HepG2 (cell line): Measurements from ENCODE around the gene LIPT2. TPM values are rescaled to one million over a fixed set of nuclear protein-coding genes. Genes with fewer than 3 reads are reported as not detected.

Experiments used
- ATAC-seq: fragments of 200-7000 bp; cut with Tn5 transposase; 3 replicates; pipeline ENCODE4 v1.9.1; 2020; ENCODE audit warnings: mild to moderate bottlenecking, moderate library complexity
- BruUV-seq: library from RNA; stranded (reverse); fragments of 400-500 nt; replicated peaks from 2 replicates; lab custom pipeline; 2021; lab: Mats Ljungman, UMichigan
- CTCF ChIA-PET: fragments of 300-600 bp; formaldehyde crosslinking; extraction: SDS; loops from one replicate; lab custom pipeline; 2021; ENCODE audit warnings: low total read pairs, inconsistent platforms, low intra/inter-chr PET ratio; lab: Yijun Ruan, JAX
- POLR2A ChIA-PET: fragments of 350-600 bp; sonication (Branson Sonifier 250); formaldehyde crosslinking; loops from one replicate; lab custom pipeline; 2020; ENCODE audit warnings: antibody characterized with exemption, inconsistent platforms; lab: Yijun Ruan, JAX
- DNase-seq: peaks from one replicate; pipeline ENCODE4 v3.0.0-alpha.2; 2015; ENCODE audit warnings: low spot score
- FAIRE-seq: peaks from 3 replicates; lab custom pipeline; 2011; peaks lifted over from hg19 to GRCh38; lab: Jason Lieb, UNC
- H2AFZ ChIP-seq: one replicate; pipeline ENCODE4 v1.6.1; 2011; ENCODE audit warnings: low read length, inconsistent platforms
- H3K27ac ChIP-seq: fragments of 300-600 bp; 3 replicates; pipeline ENCODE4 v1.8.0; 2011; ENCODE audit warnings: mixed run types, mild to moderate bottlenecking, mixed read lengths, low read length, inconsistent platforms; ENCODE audit not compliant: insufficient read depth; ENCODE audit errors: extremely low read length
- H3K27me3 ChIP-seq, 2 experiments: fragments of 200-600 bp in 1 of 2; 2 replicates in 1 of 2; 3 replicates in 1 of 2; pipeline versions ENCODE4 v1.6.0 to v1.8.0; 2011; ENCODE audit warnings: low read length in 2 of 2, mild to moderate bottlenecking in 2 of 2, moderate library complexity in 2 of 2, inconsistent platforms in 1 of 2; ENCODE audit not compliant: insufficient read depth in 2 of 2, control insufficient read depth in 1 of 2
- H3K36me3 ChIP-seq, 2 experiments: fragments of 200-600 bp in 1 of 2; replicated peaks in 1 of 2; 2 replicates in 1 of 2; 3 replicates in 1 of 2; pipeline versions ENCODE4 v1.5.1 to v1.8.0; 2011; ENCODE audit warnings: low read length in 2 of 2, inconsistent platforms in 1 of 2; ENCODE audit not compliant: insufficient read depth in 2 of 2, control insufficient read depth in 1 of 2
- H3K4me1 ChIP-seq: 2 replicates; pipeline ENCODE4 v1.5.1; 2012; ENCODE audit warnings: low read length, inconsistent platforms; ENCODE audit not compliant: insufficient read depth
- H3K4me2 ChIP-seq: 2 replicates; pipeline ENCODE4 v1.6.0; 2011; ENCODE audit warnings: low read depth, low read length, inconsistent platforms
- H3K4me3 ChIP-seq, 3 experiments: fragments of 200-600 bp in 1 of 3; sonication (generic), shearing (Covaris generic) in 1 of 3; replicated peaks in 1 of 3; 2 replicates each; pipeline ENCODE4 v1.5.1; 2011 to 2016; ENCODE audit warnings: low read length in 3 of 3, inconsistent platforms in 2 of 3, low read depth in 2 of 3, mild to moderate bottlenecking in 2 of 3, control low read depth in 1 of 3, mixed read lengths in 1 of 3; ENCODE audit not compliant: insufficient read depth in 1 of 3
- H3K79me2 ChIP-seq: one replicate; pipeline ENCODE4 v1.6.1; 2011; ENCODE audit warnings: low read length, inconsistent platforms; ENCODE audit not compliant: insufficient read depth
- H3K9ac ChIP-seq: 2 replicates; pipeline ENCODE4 v1.6.0; 2011; ENCODE audit warnings: mild to moderate bottlenecking, low read depth, low read length, inconsistent platforms; ENCODE audit not compliant: insufficient read depth
- H3K9me3 ChIP-seq: 2 replicates; pipeline ENCODE4 v1.5.1; 2012; ENCODE audit warnings: mild to moderate bottlenecking, low read length
- H4K20me1 ChIP-seq: 2 replicates; pipeline ENCODE4 v1.6.0; 2011; ENCODE audit warnings: inconsistent platforms, mild to moderate bottlenecking, low read length, moderate library complexity; ENCODE audit not compliant: insufficient read depth
- KLF11 ChIP-seq: IDR thresholded peaks from 2 replicates; pipeline ENCODE4 v1.6.1; 2016; ENCODE audit warnings: missing compliant biosample characterization
- NFYB ChIP-seq: sonication (generic); formaldehyde crosslinking; IDR thresholded peaks from 2 replicates; pipeline ENCODE4 v1.4.0; 2020; ENCODE audit warnings: missing genetic modification reagents
- PRPF4 ChIP-seq: fragments of 200-400 bp; formaldehyde crosslinking; IDR thresholded peaks from 2 replicates; pipeline ENCODE4 v1.6.1; 2016; ENCODE audit warnings: low read length, low read depth; ENCODE audit not compliant: poor library complexity, severe bottlenecking
- ZNF335 ChIP-seq: sonication (generic); formaldehyde crosslinking; IDR thresholded peaks from 2 replicates; pipeline ENCODE4 v1.4.0; 2020; ENCODE audit warnings: missing genetic modification reagents
- ZNF563 ChIP-seq: sonication (generic); formaldehyde crosslinking; IDR thresholded peaks from 2 replicates; pipeline ENCODE4 v1.8.0; 2022; ENCODE audit warnings: mild to moderate bottlenecking, moderate library complexity, missing genetic modification reagents
- WGBS: methylation state at CpG from one replicate; pipeline ENCODE4 v1.1.6; 2017; ENCODE audit warnings: low lambda C conversion rate; 5-methylcytosine and 5-hydroxymethylcytosine counted together
- in situ Hi-C: cut with HindIII; loops from 2 replicates; pipeline ENCODE4 v1.10.0; 2017; ENCODE audit warnings: low pct_unique_long_range_greater_than_20kb; ENCODE audit not compliant: extremely low pct_ligation_motif_present
- intact Hi-C: fragments of 100-400 bp; cut with micrococcal nuclease; formaldehyde crosslinking; loops from one replicate; pipeline ENCODE4 v1.10.0; 2022; ENCODE audit not compliant: unreplicated experiment
- polyA plus RNA-seq, 8 experiments: library from polyadenylated mRNA; depleted of rRNA in 3 of 8; stranded (reverse) in 7 of 8; unstranded in 1 of 8; fragments of >200 nt; fragmentation: Illumina TruSeq in 4 of 8; extraction: Trizol in 4 of 8; gene quantifications; 2 replicates each; pipeline versions ENCODE4 v1.2.1 to v1.2.3, GENCODE V29; 2011 to 2016; ENCODE audit warnings: low read depth in 4 of 8, missing spikeins in 1 of 8, mixed read lengths in 1 of 8; ENCODE audit not compliant: insufficient read depth in 1 of 8
- total RNA-seq, 5 experiments: library from RNA; depleted of rRNA; stranded (reverse); fragments of >200 nt; fragmentation: Illumina TruSeq; extraction: Trizol; gene quantifications; 2 replicates each; pipeline ENCODE4 v1.2.3, GENCODE V29; 2016; ENCODE audit warnings: low read depth in 1 of 5
- TF ChIP-seq, protein P1 (sequence below): sonication (generic); formaldehyde crosslinking; IDR thresholded peaks from 2 replicates; pipeline ENCODE4 v1.8.1; 2023; ENCODE audit warnings: missing genetic modification reagents, mild to moderate bottlenecking, borderline replicate concordance
- TF ChIP-seq, protein P2 (sequence below): sonication (generic); formaldehyde crosslinking; IDR thresholded peaks from 2 replicates; pipeline ENCODE4 v1.4.0; 2020; ENCODE audit warnings: missing genetic modification reagents, borderline replicate concordance

Gene LIPT2
- total and polyA plus RNA-seq, 2 of the 13 experiments (the other 11 are each of a cell fraction or from before 2014, with no cell fraction given): 3.0 to 5.6 TPM

DNA sequence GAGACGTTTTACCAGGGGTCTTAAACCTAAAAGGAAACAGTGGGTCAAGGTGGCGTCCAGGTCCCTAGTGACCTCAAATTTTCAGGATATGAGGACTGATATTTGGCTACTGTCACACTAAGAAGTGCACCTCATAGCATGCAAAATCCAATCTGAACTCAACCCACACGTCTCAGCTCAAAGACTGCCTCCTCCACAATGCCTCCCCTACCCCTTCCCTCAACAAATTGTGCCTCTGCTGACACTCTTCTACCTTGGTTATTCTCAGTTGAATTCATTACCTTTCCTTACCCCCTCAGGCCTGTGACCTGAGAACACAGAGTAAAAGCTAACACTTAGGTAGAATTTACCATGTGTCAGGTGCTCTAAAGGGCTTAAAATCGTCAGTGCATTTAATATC, 12.4 kb upstream of the LIPT2 start:
- WGBS: 23% methylated on average over 4 of the region's 4 CpGs
- Histone ChIP-seq H3K4me3 (no peak overlapping the region), H3K4me2 (no peak overlapping the region), H3K79me2 (no peaks in the 10 kb centered on the region), H2AFZ (no peak overlapping the region), H3K36me3 (no peaks in the 10 kb centered on the region), H3K9ac (no peak overlapping the region), H4K20me1 (no peaks in the 10 kb centered on the region), H3K9me3 (peaks cover 8% of the 10 kb centered on the region), H3K27ac (no peak overlapping the region), H3K27me3 (no peaks in the 10 kb centered on the region; a peak in 1 of 5 replicates), H3K4me1 (peaks cover 29% of the 10 kb centered on the region)
- POLR2A ChIA-PET: interaction anchor here (3.3 kb wide), 1 partner anchor 13 kb away, joined by 52 read pairs; the partner anchor contains the start of gene LIPT2
- FAIRE-seq (no peak), DNase-seq (no peak), ATAC-seq (no peak)
- no peak for TF ChIP-seq KLF11 (CRISPR knock-in tag)
- TF ChIP-seq ZNF563 (CRISPR knock-in tag): no peak
- TF ChIP-seq, protein P1, sequence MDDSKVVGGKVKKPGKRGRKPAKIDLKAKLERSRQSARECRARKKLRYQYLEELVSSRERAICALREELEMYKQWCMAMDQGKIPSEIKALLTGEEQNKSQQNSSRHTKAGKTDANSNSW: no peak
- no peak for TF ChIP-seq ZNF335 (CRISPR knock-in tag)
- TF ChIP-seq NFYB (CRISPR knock-in tag): no peak
- TF ChIP-seq, protein P2, sequence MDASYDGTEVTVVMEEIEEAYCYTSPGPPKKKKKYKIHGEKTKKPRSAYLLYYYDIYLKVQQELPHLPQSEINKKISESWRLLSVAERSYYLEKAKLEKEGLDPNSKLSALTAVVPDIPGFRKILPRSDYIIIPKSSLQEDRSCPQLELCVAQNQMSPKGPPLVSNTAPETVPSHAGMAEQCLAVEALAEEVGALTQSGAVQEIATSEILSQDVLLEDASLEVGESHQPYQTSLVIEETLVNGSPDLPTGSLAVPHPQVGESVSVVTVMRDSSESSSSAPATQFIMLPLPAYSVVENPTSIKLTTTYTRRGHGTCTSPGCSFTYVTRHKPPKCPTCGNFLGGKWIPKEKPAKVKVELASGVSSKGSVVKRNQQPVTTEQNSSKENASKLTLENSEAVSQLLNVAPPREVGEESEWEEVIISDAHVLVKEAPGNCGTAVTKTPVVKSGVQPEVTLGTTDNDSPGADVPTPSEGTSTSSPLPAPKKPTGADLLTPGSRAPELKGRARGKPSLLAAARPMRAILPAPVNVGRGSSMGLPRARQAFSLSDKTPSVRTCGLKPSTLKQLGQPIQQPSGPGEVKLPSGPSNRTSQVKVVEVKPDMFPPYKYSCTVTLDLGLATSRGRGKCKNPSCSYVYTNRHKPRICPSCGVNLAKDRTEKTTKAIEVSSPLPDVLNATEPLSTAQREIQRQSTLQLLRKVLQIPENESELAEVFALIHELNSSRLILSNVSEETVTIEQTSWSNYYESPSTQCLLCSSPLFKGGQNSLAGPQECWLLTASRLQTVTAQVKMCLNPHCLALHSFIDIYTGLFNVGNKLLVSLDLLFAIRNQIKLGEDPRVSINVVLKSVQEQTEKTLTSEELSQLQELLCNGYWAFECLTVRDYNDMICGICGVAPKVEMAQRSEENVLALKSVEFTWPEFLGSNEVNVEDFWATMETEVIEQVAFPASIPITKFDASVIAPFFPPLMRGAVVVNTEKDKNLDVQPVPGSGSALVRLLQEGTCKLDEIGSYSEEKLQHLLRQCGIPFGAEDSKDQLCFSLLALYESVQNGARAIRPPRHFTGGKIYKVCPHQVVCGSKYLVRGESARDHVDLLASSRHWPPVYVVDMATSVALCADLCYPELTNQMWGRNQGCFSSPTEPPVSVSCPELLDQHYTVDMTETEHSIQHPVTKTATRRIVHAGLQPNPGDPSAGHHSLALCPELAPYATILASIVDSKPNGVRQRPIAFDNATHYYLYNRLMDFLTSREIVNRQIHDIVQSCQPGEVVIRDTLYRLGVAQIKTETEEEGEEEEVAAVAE (CRISPR knock-in tag): no peak
- TF ChIP-seq PRPF4: no peak
- no TSS peak for BruUV-seq
- intact Hi-C loops: no loop called here
- in situ Hi-C loops: no loop called here
- CTCF ChIA-PET: no interaction called here
